ENCODE measurements around the gene ADAT3. TPM values are rescaled to one million over a fixed set of nuclear protein-coding genes. Genes with fewer than 3 reads are reported as not detected.

Gene ADAT3
- total and polyA plus RNA-seq, 2 donors (not counting 1 experiment from before 2014, with no cell fraction given) = 5.3 to 13.4 TPM

DNA sequence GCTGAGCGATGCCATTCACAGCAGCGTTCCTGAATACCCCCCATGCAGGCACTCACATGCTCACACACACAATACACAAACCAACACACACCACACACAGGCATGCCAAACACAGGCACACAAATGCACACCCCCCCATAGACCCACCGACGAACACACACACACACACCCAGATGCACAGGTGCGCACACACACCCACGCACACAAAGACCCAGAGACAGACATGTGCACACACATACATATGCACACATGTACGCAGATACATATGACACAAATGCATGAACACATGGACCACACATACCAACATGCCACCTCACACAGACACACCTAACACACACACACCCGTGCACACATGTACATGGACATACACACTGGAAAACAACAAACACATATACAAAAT lies 28.7 kb downstream of the ADAT3 start:
- POLR2A ChIA-PET = interaction anchor here (0.6 to 0.7 kb wide), 3 partner anchors 10 to 266 kb away, joined by 3 to 4 read pairs (median 4); no protein-coding TSS in a partner anchor

More for the DNA sequence above, 28.7 kb downstream of the ADAT3 start:
- no peak overlapping the region for H2AFZ ChIP-seq (ENCODE audit: insufficient read depth, low read depth, low read length, poor library complexity, severe bottlenecking)
- H3K79me2 ChIP-seq (ENCODE audit: control insufficient read depth, insufficient read depth, low read length) = peaks cover 61% of the 10 kb centered on the region
- H3K4me3 Mint-ChIP-seq = peak overlapping the region; percentile 5
- H3K4me3 ChIP-seq (ENCODE audit: control extremely low read depth in 1 of 5, extremely low read depth in 1 of 5, insufficient read depth in 1 of 5, low read depth in 2 of 5, low read length in 4 of 5) = no peak overlapping the region
- no peaks in the 10 kb centered on the region for H3K27me3 ChIP-seq (replicated peaks in 1 of 4; ENCODE audit: control extremely low read depth in 1 of 4, control insufficient read depth in 3 of 4, insufficient read depth in 4 of 4, low read length in 3 of 4)
- H3K36me3 ChIP-seq (replicated peaks in 1 of 2; ENCODE audit: control extremely low read depth in 1 of 2, control insufficient read depth in 1 of 2, extremely low read depth in 1 of 2, insufficient read depth in 2 of 2, low read length in 1 of 2) = peaks cover 0 to 4% of the 10 kb centered on the region in 2 experiments
- CTCF ChIA-PET = interaction anchor here (1.2 to 1.5 kb wide), 2 partner anchors 37 to 69 kb away, joined by 3 to 5 read pairs; no protein-coding TSS in a partner anchor
- peaks cover 52% of the 10 kb centered on the region for H3K4me1 Mint-ChIP-seq
- DNase-seq (no peak), ATAC-seq (ENCODE audit: low read depth) (no peak)
- H3K4me2 ChIP-seq (replicated peaks; ENCODE audit: low read depth, low read length, poor library complexity, severe bottlenecking) = peak overlapping the region; percentile 60
- WGBS (ENCODE audit: insufficient coverage) = 100% methylated on average over 7 of the region's 8 CpGs
- no peak overlapping the region for H3K9ac ChIP-seq (ENCODE audit: low read length)
- peak overlapping the region; percentile 75 for H3K27ac Mint-ChIP-seq
- H3K27ac ChIP-seq (ENCODE audit: low read length in 2 of 2) = peak overlapping the region in 1 of 2 donors; percentile 79
- peaks cover 2% of the 10 kb centered on the region for H3K9me3 Mint-ChIP-seq (ENCODE audit: insufficient read depth)
- no peaks in the 10 kb centered on the region for H3K27me3 Mint-ChIP-seq
- H4K20me1 ChIP-seq (ENCODE audit: control insufficient read depth, insufficient read depth, low read length, poor library complexity, severe bottlenecking) = no peaks in the 10 kb centered on the region
- H3K4me1 ChIP-seq (ENCODE audit: control insufficient read depth in 2 of 2, insufficient read depth in 2 of 2, low read length in 2 of 2) = peaks cover 40 to 60% of the 10 kb centered on the region in 2 donors
- TF ChIP-seq CTCF (IDR thresholded peaks at IDR 0.05) (no peak), EZH2 (IDR thresholded peaks at IDR 0.05; ENCODE audit: borderline replicate concordance, insufficient read depth, low read depth, low read length, poor library complexity, severe bottlenecking) (no peak)
- intact Hi-C loops (cut with micrococcal nuclease) = no loop called here
- peaks cover 0 to 20% (median 3%) of the 10 kb centered on the region in 3 donors for H3K9me3 ChIP-seq (ENCODE audit: control extremely low read depth in 1 of 3, control insufficient read depth in 2 of 3, insufficient read depth in 1 of 3, low read length in 2 of 3)
